ENCODE data around the gene NFIC.

NFIC gene

DNA sequence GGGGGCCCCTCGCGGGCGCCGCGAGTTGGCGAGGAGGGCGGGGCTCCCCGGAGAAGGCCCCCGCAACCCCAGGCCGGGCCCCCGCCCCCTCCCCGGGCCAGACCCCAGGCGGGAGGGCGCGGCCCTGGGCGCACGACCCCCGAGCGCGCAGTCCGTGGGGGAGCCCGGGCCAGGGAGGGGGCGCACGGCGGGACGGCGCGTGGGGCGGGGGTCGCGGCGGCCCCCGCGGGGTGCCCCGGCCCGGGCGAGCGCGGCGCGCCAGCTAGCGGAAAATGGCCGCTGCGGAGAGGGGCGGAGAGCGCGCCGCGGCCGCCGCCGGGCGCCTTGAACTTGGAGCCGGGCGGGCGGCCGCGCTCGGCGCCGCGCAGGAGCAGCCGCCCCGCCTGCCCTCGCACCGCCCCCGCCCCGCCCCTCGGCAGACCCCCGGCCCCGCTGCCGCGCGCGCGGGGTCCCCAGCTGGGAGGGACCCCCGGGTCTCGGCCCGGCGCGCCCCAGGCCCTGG is 6.4 kb upstream of the NFIC start:
- no peak for DNase-seq (ENCODE audit: low spot score)

DNA sequence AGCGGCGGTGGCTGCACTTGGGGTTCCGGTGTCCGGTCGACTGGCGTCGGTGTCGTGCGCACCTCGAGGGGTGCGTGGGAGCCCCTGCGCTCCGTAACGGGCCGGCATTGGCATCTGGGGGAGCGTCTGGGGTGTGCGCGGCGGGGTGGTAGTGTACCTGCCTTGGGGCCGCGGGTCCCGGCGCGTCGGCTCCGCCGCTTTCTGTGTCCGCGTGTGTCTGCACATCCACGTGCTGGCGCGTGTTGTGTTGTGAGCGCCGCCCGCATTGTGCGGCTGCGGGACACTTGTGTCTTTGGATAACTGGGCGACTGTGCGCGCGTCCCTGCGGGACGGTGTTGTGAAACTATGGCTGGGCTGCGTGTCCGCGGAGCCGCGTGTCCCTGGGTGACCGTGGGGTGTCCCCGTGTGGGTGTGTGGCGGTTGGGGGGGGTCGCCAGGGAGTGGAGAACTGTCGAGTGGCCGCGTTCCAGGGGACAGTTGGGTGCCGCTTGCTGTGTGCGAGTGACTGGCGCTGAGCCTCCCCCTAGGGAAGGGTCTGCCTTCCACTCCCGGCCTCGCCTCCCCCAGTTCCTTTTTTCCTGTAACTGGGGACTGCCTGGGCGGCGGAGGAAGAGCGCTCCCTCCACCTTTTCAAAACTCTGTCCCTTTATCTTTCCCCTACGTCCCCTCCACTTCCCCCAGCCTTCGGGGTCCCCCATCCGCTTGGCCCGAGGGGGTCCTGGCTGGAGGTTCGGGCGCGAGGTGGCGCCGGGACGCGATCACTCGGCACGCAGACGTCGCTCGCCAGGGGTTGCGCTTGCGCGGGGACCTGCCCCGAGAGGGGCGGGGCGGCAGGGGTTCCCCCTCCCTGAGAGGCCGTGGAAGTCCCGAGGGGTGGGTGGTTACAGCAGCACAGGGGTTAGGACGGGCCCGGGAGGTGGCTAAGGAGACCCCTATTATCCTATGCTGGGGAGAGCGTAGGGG is 5.7 kb upstream of the NFIC start:
- no peak for DNase-seq (ENCODE audit: low spot score)

DNA sequence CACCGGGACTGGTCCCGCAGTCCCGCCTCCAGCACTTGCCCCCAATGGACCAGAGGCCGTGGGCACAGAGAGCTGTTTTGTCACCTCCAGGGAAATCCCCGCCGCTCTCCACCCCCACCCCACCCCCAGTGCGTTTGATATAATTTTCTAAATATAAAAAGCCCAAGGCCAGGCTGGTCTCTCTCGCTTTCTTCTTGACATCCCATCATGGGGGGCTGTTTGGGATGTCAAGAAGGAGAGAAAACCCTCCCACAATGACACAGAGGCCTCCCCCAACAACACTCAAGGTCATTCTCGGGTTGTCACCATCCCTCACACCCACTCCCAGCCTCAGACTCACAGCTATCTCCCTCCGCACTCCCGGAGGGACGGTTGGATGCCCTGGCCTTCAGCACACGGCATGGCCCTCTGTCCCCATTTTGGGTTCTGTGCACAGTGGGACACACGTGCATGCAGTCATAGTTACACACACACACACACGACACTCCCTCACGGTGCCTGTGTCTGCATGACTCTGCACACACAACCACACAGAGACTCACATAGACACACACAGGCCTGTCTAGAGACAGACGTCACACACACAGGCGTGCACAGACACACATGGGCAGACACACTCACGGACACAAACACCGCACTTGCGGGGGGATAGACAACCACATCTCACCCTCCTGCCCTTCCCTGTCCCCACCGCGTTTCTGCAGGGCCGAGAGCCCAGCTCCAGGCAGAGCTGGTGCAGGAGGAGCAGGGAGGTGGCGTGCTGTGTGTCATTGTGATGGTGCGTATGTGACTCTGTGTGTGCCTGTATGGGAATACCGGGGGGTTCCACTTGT is 4.8 kb upstream of the NFIC start:
- no peak for DNase-seq (ENCODE audit: low spot score)

DNA sequence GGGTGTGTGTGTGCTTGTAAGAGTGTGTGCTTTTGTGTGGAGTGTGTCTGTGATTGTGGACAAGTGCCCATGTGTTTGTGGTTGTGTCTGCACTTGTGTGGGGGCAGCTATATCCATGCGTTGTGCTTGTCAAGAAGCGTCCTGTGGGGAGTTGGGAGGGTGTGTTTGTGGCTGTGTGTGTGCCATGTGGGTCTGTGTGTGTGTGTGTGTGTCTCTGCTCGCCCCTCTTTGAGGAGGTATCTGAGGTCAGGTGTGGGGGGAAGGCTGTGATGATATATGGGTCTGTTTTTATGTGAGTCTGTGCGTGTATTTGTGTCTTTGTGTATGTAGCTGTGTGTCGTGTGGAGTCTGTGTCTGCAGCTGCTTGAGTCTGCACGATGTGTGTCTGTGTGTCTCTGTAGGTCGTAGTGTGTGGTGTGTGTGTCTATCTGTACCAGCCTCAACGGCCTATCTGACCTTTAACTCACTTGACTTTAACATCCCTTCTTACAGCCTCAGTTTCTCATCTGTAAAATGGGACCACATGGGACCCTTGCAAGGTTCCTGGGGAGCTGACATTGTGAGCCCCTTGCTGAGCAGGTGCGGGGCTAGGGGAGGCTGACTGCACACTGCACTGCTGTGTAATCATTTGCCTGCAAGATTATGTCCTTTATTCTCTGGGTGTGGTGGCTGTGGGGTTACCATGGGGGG is 4.0 kb upstream of the NFIC start:
- no peak for DNase-seq (ENCODE audit: low spot score)

DNA sequence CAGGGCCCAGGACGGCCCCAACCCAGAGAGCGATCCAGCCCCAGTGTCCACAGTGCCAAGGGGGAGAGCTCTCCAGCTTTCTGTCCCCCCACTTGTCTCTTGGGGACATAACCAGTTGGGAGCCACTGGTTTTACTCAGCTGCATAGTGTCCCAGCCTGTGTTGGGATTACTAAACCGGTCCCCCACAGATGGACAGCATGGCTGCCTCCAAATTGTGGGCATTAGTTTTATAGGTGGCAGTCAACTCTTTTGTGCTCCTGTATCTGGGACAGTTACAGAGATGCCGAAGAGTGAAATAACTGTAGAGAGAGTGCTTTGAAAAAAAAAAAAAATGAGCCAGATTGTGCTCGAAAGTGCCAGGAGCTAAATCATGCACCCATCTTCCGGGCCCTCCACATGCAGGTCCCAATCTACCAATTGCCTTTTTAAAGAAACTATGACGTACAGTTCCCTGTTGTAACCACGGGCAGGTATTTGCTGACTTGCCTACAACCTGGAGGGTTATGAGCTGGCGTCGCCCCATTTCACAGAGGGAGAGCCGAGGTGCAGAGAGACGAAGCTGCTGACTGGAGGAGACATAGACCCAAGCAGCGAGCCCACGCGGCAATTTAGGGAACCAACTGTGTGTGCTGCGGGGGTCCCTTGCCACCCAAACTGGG is 2.4 kb upstream of the NFIC start:
- no peak for DNase-seq (ENCODE audit: low spot score)

DNA sequence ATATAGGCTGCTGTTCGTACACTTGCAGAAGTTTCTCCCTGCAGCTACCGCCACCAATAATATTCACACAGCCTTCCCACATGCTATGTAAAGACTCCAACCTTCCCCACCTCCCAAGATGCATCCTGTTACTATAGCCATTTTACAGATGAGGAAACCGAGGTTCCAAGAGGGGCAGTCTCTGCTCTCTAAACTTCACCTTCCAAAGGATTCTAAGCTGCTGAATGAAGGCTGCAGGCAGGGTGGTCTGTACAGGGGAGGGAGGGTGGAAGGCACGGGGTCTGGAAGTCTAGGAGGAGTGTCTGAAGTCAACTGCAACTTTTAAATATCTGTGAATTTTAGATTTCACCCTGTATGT is 1.9 kb upstream of the NFIC start:
- DNase-seq (ENCODE audit: low spot score) = no peak

DNA sequence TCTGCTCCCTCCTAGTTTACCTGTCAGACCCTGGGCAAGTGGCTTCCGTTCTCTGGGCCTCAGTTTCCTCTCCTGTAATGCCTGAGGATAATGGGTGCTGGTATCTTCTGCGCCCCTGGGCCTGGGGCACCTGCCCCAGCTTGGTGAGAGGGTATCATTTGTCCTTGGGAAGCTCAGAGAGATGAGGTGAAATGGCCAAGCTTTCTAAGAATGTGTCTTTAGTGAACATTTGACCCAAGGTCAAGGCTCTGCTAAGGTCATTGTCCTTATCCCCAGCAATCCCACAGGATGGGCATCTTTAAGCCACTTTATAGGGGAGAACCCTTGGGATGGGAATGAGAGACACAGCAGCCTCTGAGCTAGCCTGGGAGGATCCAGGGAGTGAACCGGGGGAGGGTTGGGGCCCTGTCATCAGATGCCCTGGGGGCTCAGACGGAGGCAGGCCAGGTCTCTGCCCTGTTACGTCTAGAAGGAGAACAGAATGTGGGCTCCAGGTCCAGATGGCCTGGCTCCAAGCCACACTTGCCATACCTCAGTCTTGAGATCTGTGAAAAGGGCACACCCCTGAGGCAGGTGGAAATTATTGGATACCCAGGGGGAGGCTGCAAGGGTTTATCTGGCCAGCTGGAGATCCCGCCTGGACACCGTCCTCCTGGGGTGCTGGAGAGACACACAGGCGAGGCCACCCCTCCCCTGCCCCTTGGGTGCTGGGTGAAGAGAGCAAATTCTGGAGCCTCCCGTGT is 1.1 kb upstream of the NFIC start:
- no peak for DNase-seq (ENCODE audit: low spot score)

DNA sequence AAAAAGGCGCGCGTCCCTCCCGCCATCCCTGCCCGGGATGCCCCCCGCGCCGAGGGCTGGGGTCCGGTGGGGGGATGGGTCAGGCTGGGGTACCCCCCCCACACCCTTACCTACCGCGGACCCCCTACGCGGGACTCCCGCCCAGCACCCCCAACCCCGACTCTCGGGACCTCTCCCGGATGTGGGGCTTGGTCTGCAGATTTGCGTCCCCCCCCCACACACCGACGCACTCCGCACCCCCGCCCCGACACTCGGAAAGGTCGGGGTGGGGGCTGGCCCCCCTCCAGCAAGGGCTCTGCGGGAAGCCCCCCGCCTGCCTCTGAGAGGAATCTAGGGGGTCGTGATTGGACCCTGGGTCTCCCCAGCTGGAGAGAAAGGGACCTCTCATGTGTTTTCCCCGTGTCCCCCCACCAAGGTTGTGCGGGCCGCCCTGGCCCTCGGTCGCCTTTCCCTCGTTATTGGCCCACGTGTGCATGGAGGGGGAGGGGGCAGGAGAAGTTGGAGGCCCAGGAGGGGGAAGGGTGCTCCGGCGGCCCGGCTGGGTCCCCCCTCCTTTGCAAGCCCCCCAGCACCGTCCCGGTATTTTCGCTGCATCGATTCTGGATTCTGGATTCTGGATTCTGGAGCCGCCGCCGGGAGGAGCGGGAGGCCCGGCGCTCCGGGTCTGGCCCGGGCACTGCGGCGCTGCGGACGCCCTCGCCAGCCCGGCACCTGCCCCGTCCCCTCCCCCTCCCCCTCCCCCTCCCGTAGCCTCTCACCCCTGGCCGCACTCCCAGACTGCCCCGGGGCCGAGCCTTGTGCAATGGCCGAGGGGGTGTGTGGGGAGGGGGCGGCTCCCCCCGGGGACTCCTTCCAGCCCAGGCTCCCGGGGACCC is 607 bp downstream of the NFIC start:
- DNase-seq (ENCODE audit: low spot score) = no peak

DNA sequence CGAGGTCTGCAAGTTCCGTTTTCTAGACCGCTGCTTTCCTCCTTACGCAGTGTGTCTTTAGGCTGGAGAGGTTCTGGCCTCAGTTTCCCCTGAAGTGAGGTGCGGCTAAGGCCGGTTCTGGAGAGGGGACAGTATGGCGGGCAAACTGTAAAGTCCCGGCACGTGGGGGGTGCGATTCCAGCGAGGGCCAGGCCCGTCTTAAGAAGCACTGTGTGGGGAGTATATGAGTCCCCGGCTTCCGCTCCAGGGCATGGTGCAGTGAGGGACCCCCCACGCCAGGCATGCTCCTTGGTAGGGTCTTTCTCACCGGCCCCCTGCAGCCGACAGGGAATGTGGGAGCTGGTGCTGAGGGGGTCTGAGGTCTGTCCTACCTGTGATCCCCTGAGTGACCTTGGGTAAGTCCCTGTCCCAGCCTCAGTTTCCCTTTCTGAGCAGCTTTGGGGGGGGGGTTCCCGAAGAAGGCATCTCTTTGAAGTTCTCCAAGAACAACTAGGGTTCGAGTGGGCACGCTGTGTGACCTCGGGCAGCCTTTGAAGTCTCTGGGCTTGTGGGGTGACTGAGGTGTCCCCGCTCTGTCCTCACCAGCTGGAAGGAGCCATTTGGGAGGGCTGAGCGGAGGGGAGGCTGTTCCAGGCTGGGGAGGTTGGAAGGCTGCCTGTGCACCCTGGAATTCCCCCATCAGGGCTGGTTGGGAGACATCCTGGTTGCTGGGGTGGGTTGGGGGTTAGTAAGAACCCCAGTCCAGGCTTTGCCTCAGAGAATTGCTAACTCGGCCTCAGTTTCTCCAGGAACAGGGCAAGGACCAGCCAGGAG is 1.5 kb downstream of the NFIC start:
- DNase-seq (ENCODE audit: low spot score) = no peak

DNA sequence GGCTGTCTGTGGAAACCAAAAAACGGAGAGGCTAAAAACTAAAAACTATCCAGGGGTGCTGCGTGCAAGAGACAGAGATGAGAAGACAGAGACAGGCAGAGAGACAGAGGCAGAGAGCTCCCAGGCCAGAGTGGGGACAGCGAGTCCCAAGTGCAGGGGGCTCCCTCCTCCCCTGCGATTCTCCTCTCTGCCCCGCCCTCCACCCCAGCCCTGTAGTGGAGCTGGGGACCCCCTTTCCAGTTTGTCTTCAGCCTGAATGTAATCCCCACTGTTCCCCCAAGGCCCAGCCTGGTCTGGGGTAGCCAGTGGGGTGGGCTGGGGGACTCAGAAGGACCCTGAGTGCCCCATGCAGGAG is 2.0 kb downstream of the NFIC start:
- no peak for DNase-seq (ENCODE audit: low spot score)

DNA sequence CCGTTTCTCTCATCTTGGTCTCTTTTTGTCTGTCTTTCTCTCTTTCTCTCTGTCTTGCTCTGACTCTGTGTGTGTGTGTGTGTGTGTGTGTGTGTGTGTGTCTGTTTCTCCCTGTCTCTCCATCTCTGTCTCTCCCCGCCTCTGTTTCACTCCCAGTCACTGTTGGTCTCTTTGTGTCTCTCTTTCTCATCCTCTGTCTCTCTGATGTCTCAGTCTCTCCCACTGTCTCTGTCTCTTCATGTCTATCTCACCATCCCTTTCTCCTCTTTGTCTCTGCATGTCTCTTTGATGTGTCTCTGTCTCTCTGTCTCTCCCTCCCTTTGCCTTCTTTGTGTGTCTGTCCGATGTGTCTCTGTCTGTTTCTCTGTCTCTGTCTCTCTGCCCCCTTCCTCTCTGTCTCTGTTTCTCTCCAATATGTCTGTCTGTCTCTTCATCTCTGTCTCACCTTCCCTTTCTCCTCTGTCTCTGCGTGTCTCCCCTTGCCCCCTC is 2.5 kb downstream of the NFIC start:
- no peak for DNase-seq (ENCODE audit: low spot score)

DNA sequence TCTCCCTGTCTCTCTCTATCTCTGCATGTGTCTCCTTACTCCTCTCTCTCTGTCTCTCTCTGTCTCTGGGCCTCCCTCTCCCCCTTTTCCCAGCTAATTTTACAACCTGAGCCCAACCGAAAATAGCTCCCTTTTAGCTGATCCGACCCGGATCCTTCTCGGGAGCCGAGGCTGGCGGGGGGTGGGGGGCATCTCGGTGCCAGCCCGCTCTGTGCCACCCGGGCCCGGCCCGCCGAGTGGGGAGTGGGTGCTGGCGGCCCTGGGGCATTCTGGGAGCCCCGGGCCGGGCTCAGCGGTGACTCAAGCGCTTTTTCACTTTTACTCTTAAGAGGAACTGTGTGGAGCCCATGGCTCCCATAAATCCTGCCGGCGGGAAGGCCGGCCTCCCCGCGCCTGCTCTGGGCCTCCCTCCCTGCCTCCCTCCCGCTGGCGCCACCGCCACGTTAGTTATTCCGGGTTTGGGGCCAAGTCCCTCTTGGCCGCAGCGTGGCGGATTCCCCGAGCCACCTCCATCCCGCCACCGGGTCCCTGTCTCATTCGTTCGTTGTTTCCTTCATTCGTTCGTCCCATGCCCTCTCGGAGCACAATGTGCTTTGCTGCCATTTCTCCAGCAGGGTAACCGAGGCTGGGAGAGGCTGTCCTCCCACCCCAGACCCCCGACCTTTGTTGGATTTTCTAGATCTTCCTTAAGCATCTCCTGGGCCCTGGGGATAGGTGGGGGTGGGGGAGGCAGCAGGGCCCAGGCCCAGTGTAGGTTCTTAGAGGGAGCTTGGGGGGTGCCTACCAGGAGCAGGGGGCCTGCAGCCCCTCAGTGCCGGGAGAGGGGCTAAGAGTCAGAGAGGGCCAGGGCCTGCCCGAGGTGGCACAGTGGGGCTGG is 3.2 kb downstream of the NFIC start:
- no peak for DNase-seq (ENCODE audit: low spot score)

DNA sequence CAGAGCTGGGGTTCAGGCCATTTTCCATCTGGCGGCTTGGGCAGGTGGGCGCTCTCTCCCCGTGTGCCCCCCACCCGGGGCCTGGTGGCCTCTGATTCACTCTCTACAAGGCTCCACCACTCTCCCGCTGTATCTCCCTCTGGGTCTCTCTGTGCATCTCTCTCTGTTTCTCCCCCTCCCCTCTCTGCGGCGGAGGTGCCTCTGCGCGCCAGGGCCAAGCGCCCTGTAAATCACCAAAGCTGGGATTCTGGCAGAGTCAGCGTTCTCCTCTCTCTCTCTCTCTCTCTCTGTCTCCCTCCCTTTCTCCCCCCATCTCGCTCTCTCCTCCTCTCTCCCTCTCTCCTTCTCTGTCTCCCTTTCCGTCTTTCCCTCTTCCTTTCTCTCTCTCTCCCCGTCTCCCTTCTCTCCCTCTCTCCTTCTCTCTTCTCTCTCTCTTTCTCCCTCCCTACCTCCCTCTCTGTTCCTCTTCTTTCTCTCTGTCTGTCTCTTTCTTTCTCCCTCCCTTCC is 3.9 kb downstream of the NFIC start:
- DNase-seq (ENCODE audit: low spot score) = no peak

DNA sequence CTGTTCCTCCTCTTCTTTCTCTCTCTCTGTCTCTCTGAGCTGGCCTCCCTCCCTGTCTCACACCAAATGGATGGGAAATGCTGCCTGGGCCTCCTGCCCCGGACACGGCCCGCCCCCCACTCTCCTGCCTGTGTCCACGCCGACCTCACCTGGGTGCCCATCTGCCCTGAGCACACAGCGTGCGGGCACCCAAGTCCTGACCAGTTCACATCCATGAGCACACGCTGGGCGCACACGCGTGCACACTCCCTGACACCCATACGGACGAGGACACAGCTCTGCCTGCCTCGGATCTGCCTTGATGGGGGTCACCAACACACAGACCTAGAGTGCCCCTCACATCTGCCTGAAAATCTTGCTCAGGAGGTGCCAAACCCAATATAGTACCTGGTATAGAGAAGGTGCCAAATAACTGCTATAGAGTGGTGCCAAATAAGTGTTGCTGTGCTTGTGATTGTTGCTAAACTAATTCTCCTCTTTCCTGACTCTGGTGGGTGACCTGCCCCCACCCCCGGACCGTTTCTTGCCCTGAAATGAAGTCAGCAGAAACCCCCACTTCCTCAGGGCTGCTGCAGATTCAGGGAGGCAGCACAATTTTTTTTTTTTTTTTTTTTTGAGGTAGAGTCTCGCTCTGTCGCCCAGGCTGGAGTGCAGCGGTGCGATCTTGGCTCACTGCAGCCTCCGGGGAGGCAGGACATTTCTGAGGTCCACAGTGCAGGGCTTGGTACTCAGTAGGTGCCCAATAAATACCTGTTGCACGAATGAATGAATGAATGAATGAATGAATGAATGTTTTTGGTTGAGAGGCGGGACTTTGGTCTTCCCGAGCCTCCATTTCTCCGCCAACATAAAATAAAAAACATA is 4.6 kb downstream of the NFIC start:
- no peak for DNase-seq (ENCODE audit: low spot score)

DNA sequence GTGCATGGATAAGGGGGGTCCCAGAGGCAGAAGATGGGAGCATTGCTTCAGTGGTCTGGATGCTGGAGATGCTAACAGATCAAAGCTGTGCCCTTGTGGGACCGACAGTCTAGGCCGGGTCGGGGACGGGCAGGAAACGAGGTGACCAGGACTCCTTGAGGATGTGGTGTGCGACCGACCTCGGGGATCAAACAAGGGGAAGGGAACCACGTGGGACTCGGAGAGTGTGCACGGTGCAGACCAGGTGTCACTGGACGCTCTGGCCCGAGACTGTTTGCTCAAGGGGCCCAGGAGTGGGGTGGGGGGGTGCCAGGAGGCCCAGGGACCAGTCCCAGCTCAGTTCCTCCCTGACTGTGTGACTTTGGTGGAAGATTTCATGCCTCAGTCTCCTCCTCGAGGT is 6.0 kb downstream of the NFIC start:
- no peak for DNase-seq (ENCODE audit: low spot score)

DNA sequence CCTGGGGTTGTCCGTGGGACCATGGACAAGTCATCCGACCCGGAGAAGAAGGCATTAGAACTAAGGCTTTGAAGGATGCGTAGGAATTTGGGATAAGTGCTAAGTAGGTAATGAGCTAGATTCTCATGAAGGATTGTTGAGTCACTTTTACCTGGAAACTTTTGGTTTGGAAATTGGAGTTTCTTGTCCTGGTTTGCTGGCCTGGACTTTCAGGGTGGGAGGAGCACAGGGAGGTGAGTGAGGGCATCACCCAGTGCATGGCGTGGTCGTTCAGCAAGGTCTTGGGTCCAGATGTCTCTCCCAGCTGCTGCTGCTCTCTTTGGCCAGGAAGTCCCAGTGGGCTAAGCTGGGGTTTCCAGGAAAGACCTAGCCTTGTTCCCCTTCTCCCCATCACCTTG is 7.6 kb downstream of the NFIC start:
- DNase-seq (ENCODE audit: low spot score) = no peak
